Skeletal muscle tissue (tissue), 4 donors: ENCODE measurements around the gene SPATA31C1. TPM values are rescaled to one million over a fixed set of nuclear protein-coding genes. Genes with fewer than 3 reads are reported as not detected.
"Not testable (repeated sequence)": the region's sequence is repeated elsewhere in the genome, so short reads cannot be mapped to it uniquely, and the experiment has no call there.

Experiments used
- H3K27ac ChIP-seq: one replicate; pipeline ENCODE4 v1.7.0; 2013; ENCODE audit warnings: mild to moderate bottlenecking, low read depth, low read length, inconsistent platforms
- H3K27me3 ChIP-seq, 3 donors: one replicate each; pipeline ENCODE4 v1.7.0; 2013; ENCODE audit warnings: low read length in 3 of 3; ENCODE audit not compliant: control insufficient read depth in 3 of 3, insufficient read depth in 3 of 3
- H3K36me3 ChIP-seq, 3 donors: one replicate each; pipeline ENCODE4 v1.7.0; 2013; ENCODE audit warnings: low read length in 3 of 3; ENCODE audit not compliant: control insufficient read depth in 3 of 3, insufficient read depth in 3 of 3
- H3K4me1 ChIP-seq, 3 donors: one replicate each; pipeline ENCODE4 v1.7.0; 2013; ENCODE audit warnings: low read length in 3 of 3, mild to moderate bottlenecking in 3 of 3; ENCODE audit not compliant: control insufficient read depth in 3 of 3, insufficient read depth in 3 of 3
- H3K4me3 ChIP-seq, 3 donors: one replicate each; pipeline ENCODE4 v1.7.0; 2013; ENCODE audit warnings: low read length in 3 of 3
- H3K9ac ChIP-seq, 3 donors: one replicate each; pipeline ENCODE4 v1.7.0; 2013; ENCODE audit warnings: low read length in 3 of 3, mild to moderate bottlenecking in 3 of 3, moderate library complexity in 2 of 3, low read depth in 1 of 3
- H3K9me3 ChIP-seq, 3 donors: one replicate each; pipeline ENCODE4 v1.7.0; 2013; ENCODE audit warnings: low read length in 3 of 3; ENCODE audit not compliant: control insufficient read depth in 3 of 3
- total RNA-seq: library from RNA; depleted of rRNA; stranded (reverse); fragments of >200 nt; gene quantifications from one replicate; pipeline ENCODE4 v1.2.3, GENCODE V29; 2014
- donor health status: Osteomylitis.

The SPATA31C1 gene
- total RNA-seq, 1 donor from 2014 or later: not detected

DNA sequence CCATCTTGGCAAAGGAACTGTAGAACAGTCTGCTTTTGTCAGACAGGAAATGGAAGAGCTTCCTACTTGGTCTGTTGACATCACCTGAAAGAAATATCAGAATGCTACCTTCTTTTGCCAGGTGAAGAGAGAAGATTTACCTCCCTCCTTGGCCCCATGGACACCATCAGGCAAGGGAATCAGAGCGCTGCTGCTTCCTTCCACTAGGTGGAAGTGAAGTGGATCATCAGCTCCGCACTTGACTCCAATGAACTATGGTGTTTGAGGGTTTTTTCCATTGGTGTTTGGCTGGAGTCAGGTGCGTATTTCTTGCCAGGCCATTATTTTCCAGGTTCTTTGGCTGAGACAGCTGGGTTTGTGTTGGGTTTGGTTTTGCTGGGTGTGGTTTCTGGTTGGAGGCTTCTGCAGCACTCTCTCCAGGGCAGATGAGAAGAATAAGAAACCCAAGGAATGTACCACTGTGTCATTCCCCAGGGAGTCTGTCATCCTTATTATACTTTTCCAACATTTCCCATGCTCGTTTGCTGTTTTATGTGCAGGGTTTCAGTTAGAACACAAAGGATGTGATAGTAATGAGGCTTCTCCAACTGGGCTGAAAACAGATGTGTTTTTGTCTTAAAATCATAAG is 22.6 kb upstream of the SPATA31C1 start:
- no peak overlapping the region for H3K4me3 ChIP-seq
- H3K9me3 ChIP-seq: peaks cover 0 to 3% (median 0%) of the 10 kb centered on the region in 3 donors
- no peaks in the 10 kb centered on the region for H3K4me1 ChIP-seq
- no peak overlapping the region for H3K9ac ChIP-seq
- peaks cover 0 to 2% (median 0%) of the 10 kb centered on the region in 3 donors for H3K27me3 ChIP-seq
- no peak overlapping the region for H3K27ac ChIP-seq
- no peaks in the 10 kb centered on the region for H3K36me3 ChIP-seq

DNA sequence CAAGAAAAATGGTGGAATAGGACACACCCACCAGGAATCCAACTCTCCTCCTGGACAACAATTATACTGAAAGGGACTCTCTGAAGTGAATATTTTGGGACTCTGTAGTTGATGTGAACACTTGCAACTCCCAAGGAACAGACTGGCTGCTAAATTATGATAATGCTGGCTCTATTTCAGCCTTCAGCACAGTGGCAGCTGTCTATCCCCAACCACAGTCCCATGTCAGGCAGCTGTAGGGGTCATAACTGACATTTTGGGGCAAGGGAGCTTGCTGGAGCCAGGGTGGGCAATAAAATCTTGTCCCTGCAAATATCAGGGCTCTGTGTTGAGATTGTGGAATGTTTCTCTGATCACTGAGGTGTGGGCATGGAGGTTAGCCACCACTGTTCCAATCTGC is 20.9 kb upstream of the SPATA31C1 start:
- Histone ChIP-seq H3K27ac (no peak overlapping the region), H3K36me3 (no peaks in the 10 kb centered on the region)

DNA sequence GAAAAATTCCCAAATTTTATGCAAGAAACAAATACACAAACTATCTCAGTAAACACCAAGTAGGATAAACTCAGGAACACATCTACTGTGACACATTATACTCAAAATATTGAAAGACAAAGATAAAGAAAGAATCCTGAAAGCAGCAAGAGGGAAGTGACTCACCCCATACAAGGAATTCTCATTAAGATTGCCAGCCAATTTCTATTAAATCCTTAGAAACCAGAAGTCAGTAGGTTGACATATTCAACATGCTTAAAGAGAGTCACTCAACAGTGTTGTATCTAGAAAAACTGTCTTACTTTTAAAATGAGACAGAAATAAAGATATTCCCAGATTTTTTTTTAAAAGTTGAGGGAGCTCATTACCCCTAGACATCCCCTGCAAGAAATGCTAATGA is 19.6 kb upstream of the SPATA31C1 start:
- Histone ChIP-seq H3K27ac (no peak overlapping the region), H3K9ac (no peak overlapping the region), H3K9me3 (peaks cover 0 to 3% (median 0%) of the 10 kb centered on the region in 3 donors), H3K36me3 (no peaks in the 10 kb centered on the region), H3K27me3 (peaks cover 0 to 2% (median 0%) of the 10 kb centered on the region in 3 donors), H3K4me3 (no peak overlapping the region), H3K4me1 (no peaks in the 10 kb centered on the region)

More for the DNA sequence above, 20.9 kb upstream of the SPATA31C1 start:
- H3K9me3 ChIP-seq: peaks cover 0 to 3% (median 0%) of the 10 kb centered on the region in 3 donors
- H3K4me1 ChIP-seq: no peaks in the 10 kb centered on the region
- H3K9ac ChIP-seq: no peak overlapping the region
- H3K4me3 ChIP-seq: no peak overlapping the region
- H3K27me3 ChIP-seq: peaks cover 0 to 2% (median 0%) of the 10 kb centered on the region in 3 donors

DNA sequence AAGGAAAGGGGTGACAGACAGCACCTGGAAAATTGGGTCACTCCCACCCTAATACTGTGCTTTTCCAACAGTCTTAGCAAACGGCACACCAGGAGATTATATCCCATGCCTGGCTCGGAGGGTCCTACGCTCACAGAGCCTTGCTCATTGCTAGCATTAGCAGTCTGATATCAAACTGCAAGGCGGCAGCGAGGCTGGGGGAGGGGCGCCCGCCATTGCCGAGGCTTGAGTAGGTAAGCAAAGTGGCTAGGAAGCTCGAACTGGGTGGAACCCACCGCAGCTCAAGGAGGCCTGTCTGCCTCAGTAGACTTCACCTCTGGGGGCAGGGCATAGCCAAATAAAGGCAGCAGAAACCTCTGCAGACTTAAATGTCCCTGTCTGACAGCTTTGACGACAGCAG is 15.4 kb upstream of the SPATA31C1 start:
- H3K9ac ChIP-seq, H3K4me1 ChIP-seq, H3K27me3 ChIP-seq, H3K9me3 ChIP-seq, H3K4me3 ChIP-seq, H3K36me3 ChIP-seq, H3K27ac ChIP-seq: not testable (repeated sequence)

DNA sequence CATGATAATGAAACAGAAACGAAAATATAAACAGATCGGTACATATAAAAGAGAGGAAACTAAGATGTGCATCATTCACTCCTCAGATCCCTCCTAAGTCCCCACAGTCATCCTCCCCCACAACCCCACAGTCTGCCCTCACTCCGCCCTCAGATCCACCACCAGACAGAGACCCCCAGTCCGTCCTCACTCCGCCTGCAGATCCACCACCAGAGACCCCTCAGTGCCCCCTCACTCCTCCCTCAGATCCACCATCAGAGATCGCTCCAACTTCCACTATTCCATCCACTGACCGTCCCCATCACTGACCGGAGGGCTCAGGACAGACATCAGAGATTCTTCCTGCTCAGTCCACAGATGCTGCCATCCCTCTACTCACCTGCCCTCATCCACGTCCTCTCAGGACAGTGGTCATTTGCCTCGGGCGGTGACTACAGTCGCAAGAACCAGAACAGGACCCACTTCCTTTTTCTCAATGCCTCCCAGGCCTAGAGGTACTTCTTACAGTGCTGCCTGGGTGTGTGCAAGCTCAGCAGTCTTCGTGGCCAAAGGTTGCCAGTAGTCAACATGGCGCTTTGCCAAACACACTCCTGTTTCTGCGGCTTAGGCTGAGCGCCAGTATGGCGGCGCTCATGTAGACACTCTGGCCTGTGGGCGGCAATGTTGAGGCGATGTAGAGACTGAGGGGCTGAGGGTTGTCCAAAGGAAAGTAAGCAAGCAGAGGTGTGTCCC is 8.3 kb upstream of the SPATA31C1 start:
- H3K4me3 ChIP-seq: no peak overlapping the region
- no peak overlapping the region for H3K27ac ChIP-seq
- no peaks in the 10 kb centered on the region for H3K27me3 ChIP-seq
- no peaks in the 10 kb centered on the region for H3K36me3 ChIP-seq
- H3K4me1 ChIP-seq: no peaks in the 10 kb centered on the region
- no peak overlapping the region for H3K9ac ChIP-seq
- H3K9me3 ChIP-seq: no peaks in the 10 kb centered on the region

DNA sequence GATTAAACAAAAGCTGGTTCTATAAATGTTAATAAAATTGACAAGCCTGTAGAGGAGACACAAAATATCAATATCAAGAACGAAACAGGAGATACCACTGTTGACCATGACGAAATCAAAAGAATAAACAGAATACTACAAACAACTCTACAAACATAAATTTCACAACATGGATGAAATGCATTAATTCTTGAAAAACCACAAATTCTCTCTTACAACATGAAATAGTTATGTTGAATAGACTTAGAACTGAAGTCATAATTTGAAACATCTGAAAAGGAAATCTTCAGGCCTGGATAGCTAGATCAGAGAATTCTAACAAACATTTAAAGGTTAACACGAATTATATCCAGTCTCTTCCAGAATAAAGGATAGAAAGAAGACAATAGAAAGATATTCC is 6.9 kb upstream of the SPATA31C1 start:
- Histone ChIP-seq H3K27me3 (no peaks in the 10 kb centered on the region), H3K36me3 (no peaks in the 10 kb centered on the region), H3K4me1 (no peaks in the 10 kb centered on the region), H3K9ac (no peak overlapping the region), H3K4me3 (no peak overlapping the region), H3K27ac (no peak overlapping the region), H3K9me3 (no peaks in the 10 kb centered on the region)

DNA sequence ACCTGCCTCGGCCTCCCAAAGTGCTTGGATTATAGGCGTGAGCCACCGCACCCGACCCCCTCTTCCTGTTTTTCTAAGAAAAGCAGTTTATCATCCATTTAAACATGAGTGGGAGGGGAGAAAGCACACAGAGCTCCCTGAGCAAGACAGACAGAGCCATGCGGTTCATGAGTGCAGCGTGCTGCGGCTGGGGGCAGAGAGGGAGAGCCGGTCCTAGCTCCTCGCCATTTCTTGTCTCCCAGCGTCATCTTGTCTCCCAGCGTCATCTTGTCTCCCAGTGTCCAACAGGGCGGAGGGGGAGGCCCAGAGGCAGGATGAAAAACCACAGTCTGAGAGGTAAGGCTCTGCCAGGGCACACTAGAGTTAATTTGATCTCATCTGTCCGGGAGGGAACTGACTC is 1.3 kb downstream of the SPATA31C1 start:
- H3K27ac ChIP-seq, H3K9ac ChIP-seq, H3K4me1 ChIP-seq, H3K36me3 ChIP-seq, H3K4me3 ChIP-seq, H3K9me3 ChIP-seq, H3K27me3 ChIP-seq: not testable (repeated sequence)

DNA sequence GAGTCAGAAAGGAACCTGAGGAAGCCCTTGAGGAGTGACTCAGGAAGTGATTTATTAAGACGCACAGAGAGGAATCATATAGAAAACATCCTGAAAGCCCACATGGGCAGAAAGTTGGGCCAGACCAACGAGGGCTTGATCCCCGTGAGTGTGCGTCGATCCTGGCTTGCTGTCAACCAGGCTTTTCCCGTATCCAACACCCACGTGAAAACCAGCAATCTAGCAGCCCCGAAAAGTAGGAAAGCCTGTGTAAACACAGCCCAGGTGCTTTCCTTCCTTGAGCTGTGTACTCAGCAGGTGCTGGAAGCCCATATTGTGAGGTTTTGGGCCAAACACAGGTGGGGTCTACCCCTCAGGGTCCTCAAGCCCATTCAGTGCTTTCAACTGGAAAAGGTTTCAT is 3.8 kb downstream of the SPATA31C1 start:
- H3K27me3 ChIP-seq, H3K4me1 ChIP-seq, H3K27ac ChIP-seq, H3K9ac ChIP-seq, H3K4me3 ChIP-seq, H3K9me3 ChIP-seq, H3K36me3 ChIP-seq: not testable (repeated sequence)

DNA sequence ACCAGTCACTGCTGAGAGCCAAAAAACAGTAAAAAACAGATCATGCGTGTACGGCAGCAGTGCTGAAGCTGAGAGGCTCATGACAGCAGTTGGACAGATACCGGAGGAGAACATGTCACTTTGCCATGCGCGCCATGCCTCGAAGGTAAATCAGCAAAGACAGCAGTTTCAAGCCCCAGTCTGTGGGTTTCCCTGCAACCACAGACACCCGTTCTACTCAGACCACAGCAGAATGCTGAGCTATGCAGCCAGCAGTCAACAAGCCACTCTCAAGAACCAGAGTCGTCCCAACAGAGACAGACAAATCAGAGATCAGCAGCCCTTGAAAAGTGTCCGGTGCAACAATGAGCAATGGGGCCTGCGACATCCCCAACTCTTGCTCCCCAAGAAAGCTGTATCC is 5.2 kb downstream of the SPATA31C1 start:
- H3K4me1 ChIP-seq, H3K27ac ChIP-seq, H3K4me3 ChIP-seq, H3K9ac ChIP-seq, H3K27me3 ChIP-seq, H3K36me3 ChIP-seq, H3K9me3 ChIP-seq: not testable (repeated sequence)

DNA sequence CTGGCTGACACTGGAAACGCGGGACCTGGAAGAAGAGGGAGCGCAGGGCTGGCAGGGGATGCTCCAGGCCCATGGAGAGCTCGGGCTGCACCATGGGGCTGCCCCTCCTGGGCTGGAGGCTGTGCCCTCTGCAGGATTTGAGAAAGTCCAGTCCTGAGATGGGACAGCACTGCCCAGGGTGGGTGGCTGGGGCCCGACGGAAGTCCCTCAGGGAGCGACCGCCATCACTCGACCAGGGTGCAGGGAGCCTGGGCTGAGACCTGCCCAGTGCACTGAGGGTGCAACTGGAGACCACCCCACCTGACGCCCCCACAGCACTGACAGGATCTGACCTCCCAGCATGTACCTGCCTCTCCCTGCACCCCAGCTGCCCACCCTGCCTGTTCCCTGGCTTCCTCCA is 7.1 kb downstream of the SPATA31C1 start:
- not testable (repeated sequence) for H3K27ac ChIP-seq, H3K36me3 ChIP-seq, H3K4me1 ChIP-seq, H3K9me3 ChIP-seq, H3K27me3 ChIP-seq, H3K4me3 ChIP-seq, H3K9ac ChIP-seq
